H9 (cell line): ENCODE data around the gene CHMP4A. TPM values are rescaled to one million over a fixed set of nuclear protein-coding genes. Genes with fewer than 3 reads are reported as not detected.
A peak's percentile ranks its signal among the peaks of the same experiment; 100 is the strongest.

Experiments used
- DNase-seq: peaks from one replicate; pipeline ENCODE4 v3.0.0-alpha.2; 2017
- H2AFZ ChIP-seq: one replicate; pipeline ENCODE4 v1.6.1; 2013; ENCODE audit warnings: mild to moderate bottlenecking, low read length, control low read depth, moderate library complexity
- H2AK5ac ChIP-seq: 2 replicates; pipeline ENCODE4 v1.6.1; 2013; ENCODE audit warnings: low read length, control low read depth, mixed read lengths; ENCODE audit not compliant: insufficient read length
- H2BK120ac ChIP-seq: one replicate; pipeline ENCODE4 v1.6.1; 2013; ENCODE audit warnings: low read depth, mild to moderate bottlenecking, low read length, control low read depth, inconsistent platforms; ENCODE audit not compliant: poor library complexity, severe bottlenecking
- H2BK12ac ChIP-seq: 2 replicates; pipeline ENCODE4 v1.6.1; 2013; ENCODE audit warnings: low read length, control low read depth, mixed read lengths, low read depth; ENCODE audit not compliant: insufficient read length
- H2BK15ac ChIP-seq: 2 replicates; pipeline ENCODE4 v1.6.1; 2013; ENCODE audit warnings: low read depth, low read length, control low read depth
- H2BK20ac ChIP-seq: one replicate; pipeline ENCODE4 v1.6.1; 2013; ENCODE audit warnings: low read depth, mild to moderate bottlenecking, low read length, control low read depth, inconsistent platforms; ENCODE audit not compliant: poor library complexity, severe bottlenecking
- H2BK5ac ChIP-seq: 2 replicates; pipeline ENCODE4 v1.6.1; 2013; ENCODE audit warnings: low read length, control low read depth, mixed read lengths; ENCODE audit not compliant: insufficient read length
- H3K14ac ChIP-seq: 2 replicates; pipeline ENCODE4 v1.6.1; 2013; ENCODE audit warnings: low read length, control low read depth; ENCODE audit not compliant: insufficient read depth
- H3K18ac ChIP-seq: 2 replicates; pipeline ENCODE4 v1.6.1; 2013; ENCODE audit warnings: low read depth, mild to moderate bottlenecking, mixed read lengths, low read length, control low read depth; ENCODE audit not compliant: insufficient read length
- H3K23ac ChIP-seq: 2 replicates; pipeline ENCODE4 v1.6.1; 2013; ENCODE audit warnings: low read length, control low read depth, mixed read lengths, low read depth; ENCODE audit not compliant: insufficient read length
- H3K23me2 ChIP-seq: 2 replicates; pipeline ENCODE4 v1.6.1; 2013; ENCODE audit warnings: low read depth, mild to moderate bottlenecking, mixed read lengths, low read length, control low read depth; ENCODE audit not compliant: insufficient read length, poor library complexity, severe bottlenecking
- H3K27ac ChIP-seq: 2 replicates; pipeline ENCODE4 v1.5.1; 2013; ENCODE audit warnings: low read length, control low read depth, mixed read lengths, low read depth; ENCODE audit not compliant: insufficient read length
- H3K27me3 ChIP-seq: 2 replicates; pipeline ENCODE4 v1.6.1; 2013; ENCODE audit warnings: low read length, control low read depth, inconsistent platforms; ENCODE audit not compliant: insufficient read depth
- H3K4ac ChIP-seq: 2 replicates; pipeline ENCODE4 v1.6.1; 2013; ENCODE audit warnings: low read depth, mild to moderate bottlenecking, control low read depth, inconsistent platforms, low read length, moderate library complexity
- H3K4me1 ChIP-seq: 2 replicates; pipeline ENCODE4 v1.6.1; 2013; ENCODE audit warnings: low read length, control low read depth, inconsistent platforms; ENCODE audit not compliant: insufficient read depth
- H3K4me2 ChIP-seq: 2 replicates; pipeline ENCODE4 v1.6.1; 2013; ENCODE audit warnings: low read length, control low read depth, mixed read lengths; ENCODE audit not compliant: insufficient read length, insufficient read depth
- H3K56ac ChIP-seq: 2 replicates; pipeline ENCODE4 v1.6.1; 2013; ENCODE audit warnings: low read depth, mild to moderate bottlenecking, mixed read lengths, low read length, control low read depth; ENCODE audit not compliant: insufficient read length
- H3K79me1 ChIP-seq: 2 replicates; pipeline ENCODE4 v1.6.1; 2013; ENCODE audit warnings: low read depth, mild to moderate bottlenecking, moderate library complexity, low read length, control low read depth, inconsistent platforms; ENCODE audit not compliant: insufficient read depth, poor library complexity, severe bottlenecking
- H3K79me2 ChIP-seq: 2 replicates; pipeline ENCODE4 v1.6.1; 2013; ENCODE audit warnings: low read length, control low read depth, inconsistent platforms; ENCODE audit not compliant: insufficient read depth
- H3K9ac ChIP-seq: 2 replicates; pipeline ENCODE4 v1.6.1; 2013; ENCODE audit warnings: low read length, control low read depth, mixed read lengths; ENCODE audit not compliant: insufficient read length; ENCODE audit errors: extremely low read depth
- H3K9me3 ChIP-seq: one replicate; pipeline ENCODE4 v1.6.1; 2013; ENCODE audit warnings: low read depth, low read length, inconsistent platforms; ENCODE audit not compliant: control insufficient read depth
- H3T11ph ChIP-seq: one replicate; pipeline ENCODE4 v1.6.1; 2013; ENCODE audit warnings: mild to moderate bottlenecking, low read length, control low read depth, inconsistent platforms
- H4K20me1 ChIP-seq: one replicate; pipeline ENCODE4 v1.6.1; 2013; ENCODE audit not compliant: control insufficient read depth, insufficient read length, insufficient read depth
- H4K5ac ChIP-seq: 2 replicates; pipeline ENCODE4 v1.6.1; 2013; ENCODE audit warnings: low read depth, mild to moderate bottlenecking, mixed read lengths, low read length, control low read depth; ENCODE audit not compliant: insufficient read length
- H4K8ac ChIP-seq: replicated peaks from 2 replicates; pipeline ENCODE4 v1.6.1; 2013; ENCODE audit warnings: low read length, control low read depth, mixed read lengths, low read depth; ENCODE audit not compliant: insufficient read length
- H4K91ac ChIP-seq: 2 replicates; pipeline ENCODE4 v1.6.1; 2013; ENCODE audit warnings: low read depth, mild to moderate bottlenecking, moderate library complexity, mixed read lengths, low read length, control low read depth; ENCODE audit not compliant: insufficient read length
- H3K27ac Mint-ChIP-seq, 3 experiments: 2 replicates in 2 of 3; 3 replicates in 1 of 3; pipeline ENCODE4 v1.8.0; 2020 to 2021; ENCODE audit warnings: mixed read lengths in 3 of 3, mild to moderate bottlenecking in 1 of 3, moderate library complexity in 1 of 3
- H3K27me3 Mint-ChIP-seq: 2 replicates; pipeline ENCODE4 v1.8.0; 2021; ENCODE audit warnings: low read depth, mild to moderate bottlenecking, moderate library complexity, mixed read lengths
- H3K36me3 Mint-ChIP-seq, 3 experiments: 2 replicates in 2 of 3; 3 replicates in 1 of 3; pipeline ENCODE4 v1.8.0; 2020 to 2021; ENCODE audit warnings: low read depth in 3 of 3, mixed read lengths in 3 of 3; ENCODE audit not compliant: insufficient read depth in 1 of 3
- H3K4me1 Mint-ChIP-seq, 2 experiments: 2 replicates each; pipeline ENCODE4 v1.8.0; 2020; ENCODE audit warnings: mixed read lengths in 2 of 2
- H3K4me3 Mint-ChIP-seq, 2 experiments: 2 replicates in 1 of 2; 3 replicates in 1 of 2; pipeline ENCODE4 v1.8.0; 2020 to 2021; ENCODE audit warnings: mild to moderate bottlenecking in 2 of 2, mixed read lengths in 2 of 2, moderate library complexity in 1 of 2
- H3K9me3 Mint-ChIP-seq, 2 experiments: 2 replicates in 1 of 2; 3 replicates in 1 of 2; pipeline ENCODE4 v1.8.0; 2020; ENCODE audit warnings: mild to moderate bottlenecking in 2 of 2, mixed read lengths in 2 of 2, moderate library complexity in 1 of 2
- WGBS: extraction: QIAGEN DNeasy Blood & Tissue Kit; methylation state at CpG from one replicate; pipeline ENCODE4 v1.1.7; 2013; ENCODE audit warnings: missing lambda C conversion rate, low lambda C conversion rate, mixed read lengths; ENCODE audit not compliant: insufficient read length; ENCODE audit errors: extremely low coverage; 5-methylcytosine and 5-hydroxymethylcytosine counted together
- total RNA-seq: library from RNA; stranded (reverse); gene quantifications from 2 replicates; pipeline ENCODE4 v1.2.1, GENCODE V29; 2021
- TF ChIP-seq, protein P1 (sequence below): fragments of 200-600 bp; sonication (generic); conservative IDR thresholded peaks from 3 replicates; pipeline ENCODE4 v1.8.0; 2021; ENCODE audit warnings: antibody characterized with exemption, mild to moderate bottlenecking

The CHMP4A gene
- total RNA-seq, 1 experiment from 2014 or later = 46.2 TPM

DNA sequence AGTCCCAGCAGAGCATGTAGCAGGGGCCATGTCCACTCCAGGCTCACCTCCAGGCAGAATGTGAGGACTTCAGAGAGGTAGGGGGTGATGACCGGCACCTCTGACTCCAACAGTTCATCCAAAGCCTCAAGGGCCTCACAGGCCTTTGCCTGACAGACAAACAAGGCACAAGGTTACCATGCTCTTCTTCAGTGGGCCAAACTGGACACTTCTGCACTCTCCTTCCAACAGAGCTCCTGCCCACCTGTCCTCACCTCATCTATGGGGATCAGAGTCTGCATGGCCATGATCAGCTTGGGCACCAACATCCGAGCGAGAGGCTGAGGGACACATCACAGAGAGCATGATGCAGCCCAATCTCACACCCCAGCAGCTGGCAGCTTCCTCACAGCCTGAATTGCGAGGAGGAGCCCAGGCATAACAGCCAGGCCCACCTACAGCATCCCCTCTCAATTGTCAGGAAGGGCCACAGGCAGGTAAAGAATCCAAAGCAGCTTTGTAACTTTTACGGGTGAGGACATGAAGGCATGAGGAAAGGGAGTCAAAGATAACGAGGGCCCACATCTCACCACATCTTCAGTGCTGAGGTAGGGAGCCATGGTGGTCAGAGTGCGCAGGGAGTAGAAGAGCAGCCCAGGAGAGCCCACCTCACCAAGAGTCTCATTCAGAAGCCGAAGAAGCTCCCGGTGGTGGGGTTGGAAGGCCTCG lies 26.3 kb downstream of the CHMP4A start:
- no peak overlapping the region for H3T11ph ChIP-seq
- no peak overlapping the region for H3K27ac ChIP-seq
- no peak overlapping the region for H4K91ac ChIP-seq
- no peak overlapping the region for H2BK20ac ChIP-seq
- H2BK15ac ChIP-seq = no peak overlapping the region
- Mint-ChIP-seq H3K27me3 (no peaks in the 10 kb centered on the region; the same call in 1 of the 2 replicates), H3K4me1 (peaks cover 15% of the 10 kb centered on the region in 2 experiments), H3K27ac (no peak overlapping the region), H3K4me3 (peak overlapping the region; percentile 54 to 63), H3K36me3 (peaks cover 25 to 79% (median 64%) of the 10 kb centered on the region in 3 experiments), H3K9me3 (no peaks in the 10 kb centered on the region)
- H3K9me3 ChIP-seq = no peaks in the 10 kb centered on the region
- no peak overlapping the region for H3K4ac ChIP-seq
- no peaks in the 10 kb centered on the region for H3K79me2 ChIP-seq
- H4K20me1 ChIP-seq = no peaks in the 10 kb centered on the region
- H3K23ac ChIP-seq = no peak overlapping the region
- DNase-seq = no peak
- no peak overlapping the region for H2BK12ac ChIP-seq
- no peak overlapping the region for H3K56ac ChIP-seq
- H3K4me1 ChIP-seq = no peaks in the 10 kb centered on the region; the same call in 1 of the 2 replicates
- TF ChIP-seq, protein P1, sequence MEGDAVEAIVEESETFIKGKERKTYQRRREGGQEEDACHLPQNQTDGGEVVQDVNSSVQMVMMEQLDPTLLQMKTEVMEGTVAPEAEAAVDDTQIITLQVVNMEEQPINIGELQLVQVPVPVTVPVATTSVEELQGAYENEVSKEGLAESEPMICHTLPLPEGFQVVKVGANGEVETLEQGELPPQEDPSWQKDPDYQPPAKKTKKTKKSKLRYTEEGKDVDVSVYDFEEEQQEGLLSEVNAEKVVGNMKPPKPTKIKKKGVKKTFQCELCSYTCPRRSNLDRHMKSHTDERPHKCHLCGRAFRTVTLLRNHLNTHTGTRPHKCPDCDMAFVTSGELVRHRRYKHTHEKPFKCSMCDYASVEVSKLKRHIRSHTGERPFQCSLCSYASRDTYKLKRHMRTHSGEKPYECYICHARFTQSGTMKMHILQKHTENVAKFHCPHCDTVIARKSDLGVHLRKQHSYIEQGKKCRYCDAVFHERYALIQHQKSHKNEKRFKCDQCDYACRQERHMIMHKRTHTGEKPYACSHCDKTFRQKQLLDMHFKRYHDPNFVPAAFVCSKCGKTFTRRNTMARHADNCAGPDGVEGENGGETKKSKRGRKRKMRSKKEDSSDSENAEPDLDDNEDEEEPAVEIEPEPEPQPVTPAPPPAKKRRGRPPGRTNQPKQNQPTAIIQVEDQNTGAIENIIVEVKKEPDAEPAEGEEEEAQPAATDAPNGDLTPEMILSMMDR = no peak
- H3K27me3 ChIP-seq = no peaks in the 10 kb centered on the region
- no peak overlapping the region for H2AK5ac ChIP-seq
- no peak overlapping the region for H4K8ac ChIP-seq
- H3K23me2 ChIP-seq = no peaks in the 10 kb centered on the region
- H3K9ac ChIP-seq = no peak overlapping the region
- no peak overlapping the region for H3K18ac ChIP-seq
- no peak overlapping the region for H4K5ac ChIP-seq
- H3K79me1 ChIP-seq = peaks cover 4% of the 10 kb centered on the region
- H2AFZ ChIP-seq = no peak overlapping the region
- WGBS = no CpG with 5 or more reads among the region's 10 CpGs
- H2BK5ac ChIP-seq = no peak overlapping the region
- peak overlapping the region; percentile 38 for H3K4me2 ChIP-seq
- no peak overlapping the region for H2BK120ac ChIP-seq
- H3K14ac ChIP-seq = no peak overlapping the region; the same call in 1 of the 2 replicates
